Activated CD4-positive, alpha-beta T cell treated with anti-CD3 and anti-CD28 coated beads for 36 hours (primary cell): ENCODE results near the gene STK38L. TPM values are rescaled to one million over a fixed set of nuclear protein-coding genes. Genes with fewer than 3 reads are reported as not detected.

Experiments used
- ATAC-seq: fragments of 200-7000 bp; cut with Tn5 transposase; one replicate; pipeline ENCODE4 v1.10.0; 2021; ENCODE audit warnings: mild to moderate bottlenecking, moderate library complexity
- CTCF ChIA-PET: fragments of 350-600 bp; sonication (Branson Sonifier 250); formaldehyde crosslinking; loops from one replicate; lab custom pipeline; 2021; ENCODE audit warnings: antibody characterized with exemption; lab: Charles Lee
- POLR2A ChIA-PET: fragments of 350-600 bp; sonication (Branson Sonifier 250); formaldehyde crosslinking; loops from one replicate; lab custom pipeline; 2021; ENCODE audit warnings: antibody characterized with exemption, inconsistent platforms; lab: Charles Lee
- DNase-seq: peaks from one replicate; pipeline ENCODE4 v3.0.0-alpha.2; 2020
- H3K27ac Mint-ChIP-seq: one replicate; pipeline ENCODE4 v1.8.0; 2021; ENCODE audit warnings: mixed read lengths
- H3K27me3 Mint-ChIP-seq: one replicate; pipeline ENCODE4 v1.8.0; 2021; ENCODE audit warnings: mixed read lengths
- H3K36me3 Mint-ChIP-seq: one replicate; pipeline ENCODE4 v1.8.0; 2021; ENCODE audit warnings: low read depth, mixed read lengths
- H3K4me1 Mint-ChIP-seq: one replicate; pipeline ENCODE4 v1.8.0; 2021; ENCODE audit warnings: mixed read lengths
- H3K4me3 Mint-ChIP-seq: one replicate; pipeline ENCODE4 v1.8.0; 2021; ENCODE audit warnings: mild to moderate bottlenecking, moderate library complexity, mixed read lengths
- H3K9me3 Mint-ChIP-seq: one replicate; pipeline ENCODE4 v1.8.0; 2021; ENCODE audit warnings: low read depth, mixed read lengths
- intact Hi-C, 2 experiments: fragments of 100-400 bp; cut with DNase I in 1 of 2; cut with micrococcal nuclease in 1 of 2; formaldehyde crosslinking; loops; one replicate each; pipeline versions ENCODE4 v1.14.2 to v1.15.1; 2022 to 2024; cut with DNase I, micrococcal nuclease
- total RNA-seq, 2 experiments: library from RNA; stranded (reverse); gene quantifications; one replicate each; pipeline ENCODE4 v1.2.3, GENCODE V29; 2021

Gene STK38L
- total RNA-seq, 2 experiments from 2014 or later: 24.9 to 30.4 TPM

DNA sequence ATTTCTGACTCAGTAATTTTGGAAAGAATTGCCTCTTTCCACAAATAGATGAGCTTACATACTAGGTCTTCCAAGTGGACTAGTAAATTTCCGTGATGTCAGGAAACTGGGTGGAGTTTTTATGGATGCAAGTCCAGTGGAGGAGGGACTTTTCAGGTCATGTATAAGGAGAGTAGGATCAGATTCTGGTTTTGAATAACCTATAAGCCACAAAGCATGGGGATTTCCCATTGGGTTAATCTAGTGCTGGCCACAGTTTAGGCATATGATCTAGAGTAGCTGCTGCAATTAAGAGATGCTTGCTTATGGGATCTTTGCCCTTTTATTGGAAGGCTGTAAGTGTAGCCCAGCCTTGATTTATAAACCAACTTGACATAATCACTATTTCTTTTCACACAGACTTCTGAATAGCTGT, 33.8 kb downstream of the STK38L start:
- DNase-seq (peak; percentile 14), ATAC-seq (peak; percentile 87)
- intact Hi-C loops: no loop called here
- H3K4me3 Mint-ChIP-seq: no peak overlapping the region
- peaks cover 5% of the 10 kb centered on the region for H3K36me3 Mint-ChIP-seq
- H3K9me3 Mint-ChIP-seq: no peaks in the 10 kb centered on the region
- peak overlapping the region; percentile 5 for H3K27ac Mint-ChIP-seq
- CTCF ChIA-PET: interaction anchor here (0.6 to 5.1 kb wide), 7 partner anchors 9 to 369 kb away, joined by 3 to 27 read pairs (median 4); no protein-coding TSS in a partner anchor
- H3K4me1 Mint-ChIP-seq: peaks cover 31% of the 10 kb centered on the region
- POLR2A ChIA-PET: interaction anchor here (0.5 to 0.7 kb wide), 4 partner anchors 118 to 400 kb away, joined by 3 to 11 read pairs (median 6); no protein-coding TSS in a partner anchor
- H3K27me3 Mint-ChIP-seq: no peaks in the 10 kb centered on the region

DNA sequence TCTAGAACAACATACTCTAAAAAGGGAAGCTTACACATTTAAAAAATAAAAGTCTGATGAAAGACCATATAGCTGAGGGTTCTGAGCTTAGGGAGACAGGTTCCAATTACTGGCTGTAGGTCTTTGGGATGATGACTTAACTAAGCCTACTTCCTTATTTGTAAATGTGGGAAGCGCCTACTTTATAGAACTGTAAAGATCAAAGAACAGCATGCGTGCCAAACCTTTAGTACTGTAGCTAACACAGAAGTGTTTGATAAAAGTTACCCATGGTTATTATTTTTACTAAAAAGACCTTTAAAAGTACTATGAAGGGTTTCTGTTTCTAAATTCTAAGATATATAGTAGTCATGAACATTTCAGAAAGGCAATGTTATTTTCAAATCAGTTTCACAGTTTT, 35.7 kb downstream of the STK38L start:
- intact Hi-C loops: no loop called here
- CTCF ChIA-PET: interaction anchor here (0.6 to 5.1 kb wide), 10 partner anchors 8 to 1077 kb away, joined by 3 to 27 read pairs (median 4); no protein-coding TSS in a partner anchor
- H3K27ac Mint-ChIP-seq: peak overlapping the region; percentile 47

DNA sequence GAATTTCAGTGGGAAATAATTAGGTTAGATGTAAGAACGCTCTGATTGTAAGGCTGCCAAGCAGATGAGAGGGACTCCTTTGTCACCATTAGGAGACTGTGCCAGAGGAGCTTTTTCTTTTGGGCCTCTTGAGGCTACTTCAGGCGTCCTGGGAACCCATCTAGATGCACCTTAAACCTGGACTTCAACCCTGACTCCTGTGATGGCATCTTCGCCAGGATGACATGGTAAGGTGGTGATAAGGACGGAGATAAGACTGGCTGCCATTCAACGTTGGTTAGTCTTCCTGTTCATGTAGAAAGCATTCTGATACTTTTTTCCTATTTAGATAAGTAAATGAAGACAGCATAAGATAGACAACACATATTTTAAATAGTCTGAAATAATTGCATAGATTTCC, 36.3 kb downstream of the STK38L start:
- Mint-ChIP-seq H3K27ac (no peak overlapping the region), H3K36me3 (peaks cover 5% of the 10 kb centered on the region), H3K27me3 (no peaks in the 10 kb centered on the region), H3K4me1 (peaks cover 31% of the 10 kb centered on the region), H3K4me3 (no peak overlapping the region), H3K9me3 (no peaks in the 10 kb centered on the region)
- POLR2A ChIA-PET: no interaction called here
- CTCF ChIA-PET: interaction anchor here (0.7 to 5.1 kb wide), 6 partner anchors 9 to 147 kb away, joined by 3 to 27 read pairs (median 3); no protein-coding TSS in a partner anchor
- DNase-seq: no peak
- ATAC-seq: no peak
- intact Hi-C loops: no loop called here

More for the DNA sequence above, 35.7 kb downstream of the STK38L start:
- Mint-ChIP-seq H3K27me3 (no peaks in the 10 kb centered on the region), H3K4me3 (no peak overlapping the region), H3K4me1 (peaks cover 31% of the 10 kb centered on the region), H3K9me3 (no peaks in the 10 kb centered on the region), H3K36me3 (peaks cover 5% of the 10 kb centered on the region)
- POLR2A ChIA-PET: no interaction called here
- DNase-seq (no peak), ATAC-seq (peak; percentile 40)

DNA sequence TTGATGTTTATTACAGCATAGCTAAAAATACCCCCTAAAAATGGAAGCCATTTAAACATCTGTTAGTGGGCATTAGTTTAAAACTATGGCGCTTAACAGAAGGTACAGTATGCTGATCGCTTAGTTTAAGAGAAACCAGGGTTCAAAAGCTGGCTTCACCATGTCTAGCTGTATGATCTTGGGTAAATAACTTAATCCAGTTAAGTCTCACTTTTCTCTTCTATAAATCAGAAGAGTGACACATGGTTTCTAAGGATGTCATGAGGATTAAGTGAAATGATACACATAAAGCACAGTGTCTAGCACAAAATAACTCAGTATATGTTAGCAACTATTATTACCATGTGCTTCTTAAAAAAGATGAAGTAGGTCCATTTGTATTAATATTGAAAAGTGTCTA, 38.7 kb downstream of the STK38L start:
- DNase-seq (no peak), ATAC-seq (no peak)
- Mint-ChIP-seq H3K27me3 (no peaks in the 10 kb centered on the region), H3K27ac (no peak overlapping the region), H3K9me3 (no peaks in the 10 kb centered on the region), H3K36me3 (peaks cover 3% of the 10 kb centered on the region), H3K4me3 (no peak overlapping the region), H3K4me1 (peaks cover 27% of the 10 kb centered on the region)
- intact Hi-C loops: no loop called here
- CTCF ChIA-PET: interaction anchor here (1.0 to 1.6 kb wide), 3 partner anchors 11 to 140 kb away, joined by 3 to 5 read pairs (median 3); no protein-coding TSS in a partner anchor
- POLR2A ChIA-PET: no interaction called here

DNA sequence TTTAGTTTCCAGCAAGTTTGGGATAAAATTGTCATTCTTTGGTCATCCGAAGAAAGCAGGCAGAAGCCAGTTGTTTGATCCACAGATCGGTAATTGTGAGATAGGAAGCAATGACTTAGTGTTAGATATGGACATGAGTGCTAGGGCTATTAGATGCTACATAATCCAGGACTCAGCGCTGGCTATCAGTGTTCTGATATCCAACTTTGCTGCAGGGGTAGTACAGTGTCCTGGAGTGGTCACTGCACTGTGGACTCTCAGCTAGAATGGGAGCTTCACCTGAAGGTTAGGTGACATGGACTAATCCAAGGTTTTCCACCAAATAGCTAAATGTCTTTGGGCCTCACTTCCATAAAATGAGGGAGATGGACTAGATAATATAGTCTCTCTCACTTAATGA, 39.9 kb downstream of the STK38L start:
- ChIA-PET POLR2A (no interaction called here), CTCF (interaction anchor here (1.2 kb wide), 1 partner anchor 8 kb away, joined by 5 read pairs; no protein-coding TSS in a partner anchor)
- Mint-ChIP-seq H3K9me3 (no peaks in the 10 kb centered on the region), H3K4me1 (peaks cover 16% of the 10 kb centered on the region), H3K36me3 (no peaks in the 10 kb centered on the region), H3K27me3 (no peaks in the 10 kb centered on the region), H3K27ac (no peak overlapping the region), H3K4me3 (no peak overlapping the region)
- ATAC-seq: no peak
- DNase-seq: no peak
- intact Hi-C loops: no loop called here

DNA sequence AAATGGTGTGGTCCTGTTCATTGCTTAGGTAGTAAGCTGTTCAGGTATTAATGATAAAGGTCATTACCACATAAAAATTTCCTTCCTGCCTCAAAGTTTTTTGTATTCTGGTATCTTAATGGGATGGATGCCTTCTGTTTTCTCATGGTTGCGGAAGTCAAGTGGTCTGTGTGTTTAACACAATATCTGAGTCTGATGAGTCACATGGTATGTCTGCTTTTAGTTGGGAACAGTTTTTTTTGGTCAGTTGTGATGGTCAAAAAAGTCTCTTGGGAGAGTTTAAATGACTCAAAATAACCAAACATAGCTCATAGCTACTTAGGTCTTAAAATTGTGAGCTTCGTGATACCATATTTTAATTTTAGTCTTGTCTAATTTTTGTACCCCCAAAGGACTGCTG, 40.7 kb downstream of the STK38L start:
- Mint-ChIP-seq H3K4me3 (no peak overlapping the region), H3K4me1 (peaks cover 11% of the 10 kb centered on the region), H3K9me3 (no peaks in the 10 kb centered on the region), H3K27me3 (no peaks in the 10 kb centered on the region), H3K27ac (no peak overlapping the region), H3K36me3 (no peaks in the 10 kb centered on the region)
- ChIA-PET POLR2A (no interaction called here), CTCF (interaction anchor here (0.7 to 2.0 kb wide), 3 partner anchors 9 to 358 kb away, joined by 3 to 13 read pairs (median 5); no protein-coding TSS in a partner anchor)
- intact Hi-C loops: no loop called here
- ATAC-seq (no peak), DNase-seq (no peak)

DNA sequence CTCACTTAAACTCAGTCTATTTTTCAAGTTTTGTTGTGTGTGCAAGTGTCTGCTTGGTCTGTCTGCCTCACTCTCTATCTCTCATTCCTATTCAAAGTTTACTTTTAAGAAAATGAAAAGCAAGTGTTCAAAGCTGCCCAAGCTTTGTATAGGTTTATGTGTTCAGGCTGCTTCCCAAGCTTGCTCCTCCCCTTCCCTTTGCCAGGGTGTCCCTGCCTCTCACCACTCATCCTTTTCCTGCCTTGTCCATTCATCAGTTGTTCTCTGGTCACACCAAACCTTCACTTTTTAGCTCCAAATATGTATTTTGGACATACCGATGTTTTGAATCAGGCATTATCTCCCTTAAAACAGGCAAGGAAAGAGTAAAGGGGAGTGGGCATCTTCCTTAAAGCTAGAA, 41.3 kb downstream of the STK38L start:
- Mint-ChIP-seq H3K27me3 (no peaks in the 10 kb centered on the region), H3K9me3 (no peaks in the 10 kb centered on the region), H3K4me3 (no peak overlapping the region), H3K4me1 (peaks cover 6% of the 10 kb centered on the region), H3K36me3 (no peaks in the 10 kb centered on the region), H3K27ac (no peak overlapping the region)
- DNase-seq: no peak
- no peak for ATAC-seq
- ChIA-PET POLR2A (no interaction called here), CTCF (interaction anchor here (0.7 to 2.0 kb wide), 5 partner anchors 10 to 143 kb away, joined by 3 to 13 read pairs (median 3); no protein-coding TSS in a partner anchor)
- intact Hi-C loops: no loop called here

DNA sequence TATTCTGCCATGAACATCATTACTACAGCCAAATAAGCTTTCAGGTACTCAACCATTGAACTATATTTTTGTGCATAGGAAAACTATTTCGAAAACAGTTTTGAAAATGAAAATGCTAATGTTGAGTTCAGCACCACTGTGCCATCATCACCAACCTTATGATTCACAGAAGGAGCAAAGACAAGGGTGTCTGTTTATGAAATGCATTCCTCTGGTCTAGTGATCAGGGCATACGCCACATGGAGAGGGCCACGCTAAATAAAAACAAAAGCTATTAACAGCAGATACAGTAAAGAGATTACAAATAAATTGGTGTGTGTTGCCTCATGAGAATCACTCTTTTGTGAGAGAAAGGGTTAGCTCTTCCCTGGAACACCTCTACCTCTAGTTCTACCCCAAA, 45.3 kb downstream of the STK38L start:
- ATAC-seq (no peak), DNase-seq (no peak)
- Mint-ChIP-seq H3K36me3 (no peaks in the 10 kb centered on the region), H3K4me1 (peaks cover 4% of the 10 kb centered on the region), H3K27ac (no peak overlapping the region), H3K4me3 (no peak overlapping the region), H3K27me3 (no peaks in the 10 kb centered on the region), H3K9me3 (no peaks in the 10 kb centered on the region)
- CTCF ChIA-PET: interaction anchor here (1.6 kb wide), 1 partner anchor 16 kb away, joined by 5 read pairs; no protein-coding TSS in a partner anchor
- intact Hi-C loops: no loop called here
- POLR2A ChIA-PET: no interaction called here

DNA sequence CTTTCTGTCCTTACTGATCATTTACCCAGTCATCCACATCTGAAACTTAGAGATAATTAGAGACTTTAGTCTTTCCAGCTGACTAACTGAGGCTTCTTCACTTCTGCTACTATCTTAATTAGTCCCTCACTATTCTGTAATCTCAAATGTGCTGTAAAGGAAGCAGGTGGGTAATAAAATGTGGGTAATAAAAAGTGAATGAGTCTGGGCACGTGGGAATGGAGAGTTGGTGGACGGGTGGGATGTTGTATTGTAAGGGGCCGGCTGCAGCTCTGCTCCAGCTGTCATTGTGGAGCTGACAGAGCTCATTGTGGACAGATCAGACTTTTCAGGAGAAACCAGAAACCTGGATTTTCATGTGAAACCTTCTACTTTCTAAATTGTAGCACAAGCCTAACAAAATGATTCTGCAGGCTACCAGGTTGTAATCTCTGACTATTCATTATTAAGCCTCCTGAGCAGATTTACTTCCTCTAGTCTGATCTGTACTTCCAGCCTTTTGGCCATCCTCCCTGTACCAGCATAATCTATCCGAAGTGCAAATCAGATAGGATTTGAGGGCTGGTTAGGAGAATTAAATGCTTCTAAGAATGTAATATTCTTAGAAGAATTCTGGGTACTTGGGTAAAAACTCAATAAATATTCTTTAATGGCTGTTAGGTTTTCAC, 46.5 kb downstream of the STK38L start:
- H3K4me3 Mint-ChIP-seq: no peak overlapping the region
- H3K4me1 Mint-ChIP-seq: peaks cover 4% of the 10 kb centered on the region
- H3K36me3 Mint-ChIP-seq: no peaks in the 10 kb centered on the region
- intact Hi-C loops: no loop called here
- H3K27me3 Mint-ChIP-seq: no peaks in the 10 kb centered on the region
- ATAC-seq: no peak
- ChIA-PET CTCF (interaction anchor here (0.9 to 1.6 kb wide), 2 partner anchors 15 to 91 kb away, joined by 4 to 5 read pairs; no protein-coding TSS in a partner anchor), POLR2A (no interaction called here)
- H3K27ac Mint-ChIP-seq: no peak overlapping the region
- DNase-seq: no peak
- no peaks in the 10 kb centered on the region for H3K9me3 Mint-ChIP-seq

DNA sequence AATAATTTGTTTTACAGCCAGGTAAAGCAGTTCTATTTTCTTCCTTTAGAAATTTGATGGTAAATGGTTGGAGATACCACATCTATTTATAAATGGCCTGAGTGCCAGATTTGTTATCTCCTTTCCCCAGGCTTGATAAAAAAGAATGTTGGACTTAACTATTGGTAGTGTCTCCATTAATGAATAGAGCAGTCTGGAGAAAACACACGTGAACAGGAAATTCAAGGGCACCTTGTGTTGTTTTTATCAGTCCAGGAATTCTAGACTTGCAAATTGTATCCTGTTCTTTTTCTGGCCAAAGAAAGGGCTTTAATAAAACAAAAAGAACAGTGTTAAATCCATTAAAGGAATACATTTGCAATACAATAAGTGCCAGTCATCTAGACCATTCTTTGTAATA, 47.8 kb downstream of the STK38L start:
- ChIA-PET POLR2A (interaction anchor here (0.6 kb wide), 1 partner anchor 284 kb away, joined by 3 read pairs; no protein-coding TSS in a partner anchor), CTCF (interaction anchor here (1.6 kb wide), 1 partner anchor 14 kb away, joined by 7 read pairs; no protein-coding TSS in a partner anchor)
- no peak overlapping the region for H3K27ac Mint-ChIP-seq
- ATAC-seq (no peak), DNase-seq (no peak)
- no peaks in the 10 kb centered on the region for H3K4me1 Mint-ChIP-seq
- H3K4me3 Mint-ChIP-seq: no peak overlapping the region
- no peaks in the 10 kb centered on the region for H3K27me3 Mint-ChIP-seq
- intact Hi-C loops: no loop called here
- no peaks in the 10 kb centered on the region for H3K36me3 Mint-ChIP-seq
- H3K9me3 Mint-ChIP-seq: no peaks in the 10 kb centered on the region

DNA sequence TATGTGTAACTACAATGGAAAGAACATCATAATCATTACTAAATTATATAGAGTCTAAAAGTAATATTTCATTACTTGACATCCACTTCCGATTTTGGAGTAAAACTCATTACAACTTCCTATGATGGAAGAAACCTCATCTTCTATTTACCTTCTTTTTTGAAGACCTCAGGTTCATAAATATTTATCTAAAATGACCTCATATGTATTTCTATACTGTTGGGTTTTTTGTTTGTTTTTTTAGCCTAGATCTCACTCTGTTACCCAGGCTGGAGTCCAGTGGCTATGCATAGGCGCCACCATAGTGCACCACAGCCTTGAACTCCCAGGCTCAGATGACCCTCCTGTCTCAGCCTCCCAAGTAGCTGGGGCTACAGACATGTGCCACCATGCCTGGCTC, 48.6 kb downstream of the STK38L start:
- intact Hi-C loops: no loop called here
- Mint-ChIP-seq H3K4me3 (no peak overlapping the region), H3K9me3 (no peaks in the 10 kb centered on the region), H3K27ac (no peak overlapping the region), H3K4me1 (peaks cover 4% of the 10 kb centered on the region), H3K27me3 (no peaks in the 10 kb centered on the region), H3K36me3 (peaks cover 1% of the 10 kb centered on the region)
- ChIA-PET CTCF (interaction anchor here (1.6 kb wide), 1 partner anchor 13 kb away, joined by 7 read pairs; no protein-coding TSS in a partner anchor), POLR2A (interaction anchor here (0.6 kb wide), 1 partner anchor 283 kb away, joined by 3 read pairs; no protein-coding TSS in a partner anchor)
- ATAC-seq (no peak), DNase-seq (no peak)
